Activated CD8-positive, alpha-beta memory T cell treated with anti-CD3 and anti-CD28 coated beads for 36 hours (primary cell): ENCODE measurements around the gene MIER1. TPM values are rescaled to one million over a fixed set of nuclear protein-coding genes. Genes with fewer than 3 reads are reported as not detected.
"Not testable (repeated sequence)": the region's sequence is repeated elsewhere in the genome, so short reads cannot be mapped to it uniquely, and the experiment has no call there.

Source experiments
- CTCF ChIA-PET: fragments of 350-600 bp; sonication (Branson Sonifier 250); formaldehyde crosslinking; loops from one replicate; lab custom pipeline; 2021; ENCODE audit warnings: antibody characterized with exemption; lab: Charles Lee
- POLR2A ChIA-PET: fragments of 350-600 bp; sonication (Branson Sonifier 250); formaldehyde crosslinking; loops from one replicate; lab custom pipeline; 2021; ENCODE audit warnings: antibody characterized with exemption; lab: Charles Lee
- total RNA-seq, 2 experiments: library from RNA; stranded (reverse); gene quantifications; one replicate each; pipeline ENCODE4 v1.2.3, GENCODE V29; 2021

The MIER1 gene
- total RNA-seq, 2 experiments from 2014 or later = 46.3 to 48.0 TPM

DNA sequence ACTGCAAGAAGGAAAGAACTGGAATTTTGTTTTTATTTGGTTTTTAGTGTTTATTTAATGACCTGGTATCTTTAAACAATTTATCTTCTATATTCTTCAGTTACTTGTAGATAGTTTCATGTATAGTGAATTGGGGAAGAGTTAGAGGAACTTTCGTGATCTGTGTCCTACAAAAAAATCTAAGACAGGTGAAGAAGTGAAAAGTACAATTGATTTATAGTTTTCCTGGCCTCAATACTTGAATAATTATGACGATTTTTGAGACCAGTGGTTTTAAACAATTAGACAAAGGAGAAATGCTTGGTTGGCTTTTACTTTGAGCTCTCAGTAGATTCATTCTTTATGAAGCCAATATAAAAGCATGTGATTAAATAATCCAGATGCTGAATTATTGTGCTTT is 7.5 kb downstream of the MIER1 start:
- CTCF ChIA-PET = no interaction called here
- POLR2A ChIA-PET = interaction anchor here (1.2 kb wide), 1 partner anchor 10 kb away, joined by 3 read pairs; no protein-coding TSS in a partner anchor

- ChIA-PET POLR2A (interaction anchor here (0.6 to 1.4 kb wide), 6 partner anchors 9 to 615 kb away, joined by 3 to 8 read pairs (median 4); partner anchors contain the start of genes DNAI4 and MIER1), CTCF (interaction anchor here (1.0 to 1.1 kb wide), 2 partner anchors 21 to 38 kb away, joined by 3 read pairs; no protein-coding TSS in a partner anchor)
Measured at GRCh38 chr1:66933887-66934700, 9.3 kb downstream of the MIER1 start.

DNA sequence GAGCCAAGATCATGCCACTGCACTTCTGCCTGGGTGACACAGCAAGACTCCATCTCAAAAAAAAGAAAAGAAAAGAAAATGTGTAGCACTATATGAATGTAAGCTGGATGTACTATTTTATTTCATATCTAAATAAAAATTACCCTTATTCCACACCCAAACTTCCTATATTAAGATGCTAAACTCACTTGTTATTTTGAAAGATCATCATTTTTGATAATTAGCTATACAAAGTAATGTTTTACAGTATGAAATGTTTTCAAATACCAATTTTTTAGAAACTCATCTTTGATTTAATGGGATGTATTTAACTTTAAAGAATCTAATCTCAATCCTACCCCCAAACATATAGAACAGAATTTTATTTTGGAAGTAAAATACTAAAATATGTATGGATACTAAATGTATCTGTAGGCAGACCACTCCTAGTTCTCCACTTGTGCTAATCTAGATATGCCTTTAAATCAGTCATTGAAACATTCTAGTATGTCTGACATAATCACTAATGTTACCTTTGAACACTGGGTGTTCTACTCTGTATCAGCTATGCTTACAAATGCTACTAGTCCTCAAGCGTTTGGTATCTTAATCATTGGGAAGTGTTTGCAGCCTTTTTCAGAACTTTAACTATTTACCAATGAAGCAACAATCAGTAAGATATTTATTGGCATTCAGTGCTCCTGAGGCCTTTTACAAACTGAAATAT is 12.9 kb downstream of the MIER1 start:
- ChIA-PET CTCF (no interaction called here), POLR2A (interaction anchor here (0.8 kb wide), 1 partner anchor 8 kb away, joined by 3 read pairs; no protein-coding TSS in a partner anchor)

- CTCF ChIA-PET = no interaction called here
- POLR2A ChIA-PET = interaction anchor here (0.8 kb wide), 1 partner anchor 9 kb away, joined by 3 read pairs; no protein-coding TSS in a partner anchor
Measured at GRCh38 chr1:66938613-66939012, 13.8 kb downstream of the MIER1 start.

DNA sequence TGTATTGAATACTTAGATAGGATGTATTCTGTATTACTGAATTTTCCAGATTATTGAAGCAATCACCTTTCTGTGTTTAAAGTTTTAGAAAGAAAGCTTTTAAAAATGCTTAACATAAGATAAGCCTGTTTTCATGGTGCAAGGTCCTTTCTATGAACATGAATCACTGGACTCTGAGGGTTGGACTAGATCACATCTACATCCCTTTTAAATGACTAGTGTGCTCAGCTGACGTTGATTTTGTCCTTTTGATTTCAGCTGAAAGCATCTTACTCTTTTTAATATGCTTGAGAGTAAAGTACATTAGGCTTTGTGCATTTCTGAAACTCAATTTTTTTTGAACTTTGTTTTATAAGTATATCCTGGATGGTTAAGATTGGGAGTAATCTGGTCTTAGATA is 16.2 kb downstream of the MIER1 start:
- ChIA-PET CTCF (no interaction called here), POLR2A (interaction anchor here (0.9 kb wide), 1 partner anchor 10 kb away, joined by 4 read pairs; no protein-coding TSS in a partner anchor)

GRCh38 chr1:66943361-66943969 is 18.7 kb downstream of the MIER1 start:
- ChIA-PET CTCF (no interaction called here), POLR2A (no interaction called here)

DNA sequence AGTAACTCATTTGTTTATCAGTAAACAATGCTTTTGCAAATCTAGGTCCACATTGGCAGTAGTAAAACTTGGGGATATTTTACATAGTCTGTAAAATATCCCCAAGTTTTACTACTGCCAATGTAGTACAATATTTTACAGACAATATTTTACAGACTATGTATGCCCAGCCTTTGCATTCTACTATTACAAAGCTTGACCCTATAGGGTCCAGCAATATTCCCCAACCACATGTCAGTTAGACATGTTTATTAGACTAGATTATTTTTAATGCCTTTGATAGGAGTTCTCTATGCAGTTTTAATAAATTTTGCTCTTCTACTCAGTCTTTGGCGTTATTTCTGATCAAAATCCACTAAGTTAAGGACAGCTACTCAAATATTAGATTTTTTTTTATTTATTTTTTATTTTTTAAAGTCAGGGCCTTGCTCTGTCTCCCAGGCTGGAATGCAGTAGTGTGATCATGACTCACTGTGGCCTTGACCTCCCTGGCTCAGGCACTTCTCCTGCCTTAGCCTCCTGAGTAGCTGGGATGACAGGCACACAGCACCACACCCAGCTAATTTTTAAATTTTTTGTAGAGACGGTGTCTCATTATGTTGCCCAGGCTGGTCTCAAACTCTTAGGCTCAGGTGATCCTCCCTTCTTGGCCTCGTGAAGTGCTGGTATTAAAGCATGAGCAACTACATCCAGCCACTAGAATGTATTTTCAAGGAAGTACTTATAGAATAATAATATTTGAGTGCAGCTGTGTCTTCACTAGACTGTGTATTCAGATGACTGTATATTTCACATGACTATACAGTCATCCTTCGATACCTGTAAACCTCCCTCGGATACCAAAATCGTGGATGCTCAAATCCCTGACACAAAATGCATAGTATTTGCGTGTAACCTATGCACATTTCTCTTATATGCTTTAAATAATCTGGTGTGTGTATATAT is 19.8 kb downstream of the MIER1 start:
- CTCF ChIA-PET = no interaction called here

DNA sequence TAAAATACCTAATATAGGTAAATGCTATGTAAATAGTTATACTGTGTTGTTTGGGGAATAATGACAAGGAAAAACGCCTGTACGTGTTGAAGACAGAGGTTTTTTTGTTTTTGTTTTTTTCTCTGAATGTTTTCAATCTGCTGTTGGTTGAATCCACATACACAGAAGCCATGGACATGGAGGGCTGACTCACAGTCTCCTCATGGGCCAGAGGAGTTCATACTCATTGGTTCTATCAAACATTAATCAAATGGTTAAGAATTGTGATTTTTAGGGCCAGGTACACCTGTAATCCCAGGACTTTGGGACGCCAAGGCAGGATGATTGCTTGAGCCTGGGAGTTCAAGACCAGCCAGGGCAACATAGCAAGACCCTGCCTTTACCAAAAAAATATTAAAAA is 20.5 kb downstream of the MIER1 start:
- ChIA-PET CTCF (no interaction called here), POLR2A (no interaction called here)

More for the DNA sequence above, 19.8 kb downstream of the MIER1 start:
- POLR2A ChIA-PET = no interaction called here

GRCh38 chr1:66947267-66947666 is 22.5 kb downstream of the MIER1 start:
- ChIA-PET CTCF (no interaction called here), POLR2A (no interaction called here)

DNA sequence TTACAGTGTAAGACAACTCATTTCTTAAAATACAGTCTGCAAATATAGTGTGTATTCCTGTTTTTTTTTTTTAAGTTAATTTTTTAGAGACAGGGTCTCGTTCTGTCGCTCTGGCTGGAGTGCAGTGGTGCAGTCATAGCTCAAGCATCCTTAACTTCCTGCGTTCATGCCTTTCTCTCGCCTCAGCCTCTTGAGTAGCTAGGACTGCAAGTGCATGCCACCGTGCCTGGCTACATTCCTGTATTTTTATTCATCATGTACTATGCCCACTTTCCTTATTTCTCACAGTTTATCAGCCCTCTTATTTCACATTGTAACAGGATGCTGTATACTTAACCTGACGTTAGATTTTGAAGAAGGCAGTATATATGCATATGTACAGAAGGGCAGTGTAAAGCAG is 26.7 kb downstream of the MIER1 start:
- POLR2A ChIA-PET = interaction anchor here (1.1 kb wide), 1 partner anchor 10 kb away, joined by 4 read pairs; no protein-coding TSS in a partner anchor
- CTCF ChIA-PET = no interaction called here

- ChIA-PET POLR2A (interaction anchor here (0.6 kb wide), 1 partner anchor 41 kb away, joined by 9 read pairs; no protein-coding TSS in a partner anchor), CTCF (no interaction called here)
Measured at GRCh38 chr1:66954208-66954607, 29.4 kb downstream of the MIER1 start.

GRCh38 chr1:66957938-66958337 is 33.1 kb downstream of the MIER1 start:
- CTCF ChIA-PET = no interaction called here
- POLR2A ChIA-PET = no interaction called here

DNA sequence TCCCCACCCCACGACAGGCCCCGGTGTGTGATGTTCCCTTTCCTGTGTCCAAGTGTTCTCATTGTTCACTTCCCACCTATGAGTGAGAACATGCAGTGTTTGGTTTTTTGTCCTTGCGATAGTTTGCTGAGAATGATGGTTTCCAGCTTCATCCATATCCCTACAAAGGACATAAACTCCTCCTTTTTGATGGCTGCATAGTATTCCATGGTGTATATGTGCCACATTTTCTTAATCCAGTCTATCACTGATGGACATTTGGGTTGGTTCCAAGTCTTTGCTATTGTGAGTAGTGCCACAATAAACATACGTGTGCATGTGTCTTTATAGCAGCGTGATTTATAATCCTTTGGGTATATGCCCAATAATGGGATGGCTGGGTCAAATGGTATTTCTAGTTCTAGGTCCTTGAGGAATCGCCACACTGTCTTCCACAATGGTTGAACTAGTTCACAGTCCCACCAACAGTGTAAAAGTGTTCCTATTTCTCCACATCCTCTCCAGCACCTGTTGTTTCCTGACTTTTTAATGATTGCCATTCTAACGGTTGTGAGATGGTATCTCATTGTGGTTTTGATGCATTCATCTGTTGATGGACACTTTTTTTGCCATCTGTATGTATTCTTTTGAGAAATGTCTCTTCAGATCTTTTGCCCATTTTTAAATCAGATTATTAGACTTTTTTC is 41.5 kb downstream of the MIER1 start:
- CTCF ChIA-PET = interaction anchor here (0.6 kb wide), 1 partner anchor 48 kb away, joined by 4 read pairs; no protein-coding TSS in a partner anchor
- POLR2A ChIA-PET = not testable (repeated sequence)

- ChIA-PET CTCF (interaction anchor here (0.7 kb wide), 1 partner anchor 18 kb away, joined by 4 read pairs; no protein-coding TSS in a partner anchor), POLR2A (interaction anchor here (0.7 kb wide), 1 partner anchor 34 kb away, joined by 3 read pairs; no protein-coding TSS in a partner anchor)
Measured at GRCh38 chr1:66968574-66968973, 43.8 kb downstream of the MIER1 start.

DNA sequence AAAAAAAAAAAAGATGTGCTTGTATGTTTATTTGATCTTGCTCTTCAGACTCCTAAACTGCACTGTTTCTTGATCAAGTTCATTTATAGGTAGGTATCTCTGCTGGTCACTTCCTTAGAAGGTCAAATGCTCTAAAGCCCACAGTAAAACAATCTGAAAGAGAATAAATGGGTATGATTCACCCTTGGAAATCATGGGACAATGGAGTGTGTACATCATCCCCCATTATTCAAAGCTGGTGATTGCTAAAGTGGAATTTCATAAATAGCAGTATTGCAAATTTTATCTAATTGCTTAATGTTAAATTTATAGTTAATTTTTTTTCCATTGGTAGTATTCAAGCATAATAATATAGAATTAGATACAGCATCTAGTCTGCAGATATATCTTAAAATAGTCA is 53.4 kb downstream of the MIER1 start:
- CTCF ChIA-PET = no interaction called here
- POLR2A ChIA-PET = no interaction called here

GRCh38 chr1:66979621-66980020 is 54.8 kb downstream of the MIER1 start:
- CTCF ChIA-PET, POLR2A ChIA-PET: not testable (repeated sequence)

DNA sequence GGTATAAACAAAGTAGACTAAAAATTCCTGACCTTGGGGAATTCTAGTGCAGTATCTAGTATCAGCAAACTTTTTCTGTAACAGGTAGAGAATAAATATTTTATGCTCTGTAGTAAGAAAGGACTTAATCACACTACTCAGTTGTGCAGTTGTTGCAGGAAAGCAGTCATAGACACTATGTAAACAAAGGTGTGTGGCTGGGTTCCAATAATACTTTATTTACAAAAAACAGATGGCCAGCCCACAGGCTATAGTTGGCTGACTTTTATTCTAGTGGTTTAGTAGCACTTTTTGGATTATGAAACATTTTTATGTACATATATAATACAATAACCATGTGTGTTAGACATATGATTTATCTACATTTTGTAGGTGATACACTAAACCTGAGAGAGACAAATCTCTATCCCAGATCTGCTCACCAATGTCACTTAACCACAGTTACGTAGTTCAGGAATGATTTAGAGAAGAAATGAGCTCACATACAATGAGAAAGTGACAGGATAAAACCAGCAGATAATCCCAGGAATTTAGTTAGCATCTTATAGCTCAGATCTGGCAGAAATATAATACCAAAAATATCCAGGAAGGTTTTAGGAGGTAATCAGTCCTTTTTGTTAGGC is 56.1 kb downstream of the MIER1 start:
- CTCF ChIA-PET = no interaction called here
- POLR2A ChIA-PET = interaction anchor here (0.6 kb wide), 1 partner anchor 38 kb away, joined by 3 read pairs; no protein-coding TSS in a partner anchor
